Gastrocnemius medialis (tissue), 4 donors: ENCODE data around the gene UGCG.

Experiments used
- CTCF ChIP-seq, 5 experiments: fragments of 450-650 bp in 3 of 5; fragments of 200-600 bp in 2 of 5; sonication (generic) in 2 of 5; IDR thresholded peaks in 4 of 5; conservative IDR thresholded peaks in 1 of 5; 1 replicate in 4 of 5; 2 replicates in 1 of 5; pipeline ENCODE4 v1.5.1; 2016 to 2019; ENCODE audit warnings: antibody characterized with exemption in 5 of 5, mild to moderate bottlenecking in 3 of 5, moderate library complexity in 3 of 5
- POLR2A ChIP-seq, 2 donors: fragments of 450-650 bp; IDR thresholded peaks; one replicate each; pipeline ENCODE4 v1.6.1; 2017; ENCODE audit warnings: antibody characterized with exemption in 2 of 2, mild to moderate bottlenecking in 2 of 2, moderate library complexity in 2 of 2

DNA sequence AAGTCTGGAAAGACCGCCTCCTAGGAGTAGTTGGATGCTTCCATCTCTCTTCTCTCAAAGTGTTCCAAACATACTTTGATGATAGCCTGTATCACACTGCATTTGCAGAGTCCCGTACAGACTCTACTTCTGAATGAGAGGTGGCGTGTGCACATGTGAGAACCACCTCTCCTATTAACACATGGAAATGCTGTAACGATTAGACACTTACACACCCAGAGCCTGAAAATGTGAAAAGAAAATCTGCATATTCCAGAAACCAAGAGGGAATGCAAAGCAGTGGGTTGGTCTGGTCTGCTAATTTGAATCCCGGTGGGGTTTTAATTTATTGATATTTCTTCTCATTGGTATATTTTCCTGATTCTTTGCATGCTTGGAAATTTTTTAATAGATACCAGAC is 10.5 kb downstream of the UGCG start:
- no peak for TF ChIP-seq CTCF (IDR thresholded peaks at IDR 0.05 in 4 of 5, conservative IDR thresholded peaks at IDR 0.05 in 1 of 5)
- no peak for TF ChIP-seq POLR2A (IDR thresholded peaks at IDR 0.05)
